ENCODE results near the gene FGF14. TPM values are rescaled to one million over a fixed set of nuclear protein-coding genes. Genes with fewer than 3 reads are reported as not detected.
"Not testable (repeated sequence)": the region's sequence is repeated elsewhere in the genome, so short reads cannot be mapped to it uniquely, and the experiment has no call there.

FGF14 gene
- total RNA-seq, 5 donors from 2014 or later (not counting 1 experiment from before 2014, with no cell fraction given): 0.03 TPM; not detected in 3

- ATAC-seq (replicated peaks in 1 of 4) (no peak), DNase-seq (no peak)
- H3K4me1 ChIP-seq (ENCODE audit: control insufficient read depth in 1 of 2, extremely low read depth in 1 of 2, insufficient read depth in 2 of 2, low read length in 2 of 2): no peaks in the 10 kb centered on the region
- no peaks in the 10 kb centered on the region for H3K4me1 Mint-ChIP-seq
- no peaks in the 10 kb centered on the region for H3K36me3 ChIP-seq (ENCODE audit: control insufficient read depth in 2 of 2, extremely low read depth in 1 of 2, insufficient read depth in 1 of 2, low read length in 1 of 2)
- H3K27me3 ChIP-seq (replicated peaks in 1 of 2; ENCODE audit: control insufficient read depth in 2 of 2, extremely low read depth in 1 of 2, insufficient read depth in 2 of 2, low read length in 1 of 2): no peaks in the 10 kb centered on the region
- H3K27ac ChIP-seq (ENCODE audit: low read length): no peak overlapping the region
- no peaks in the 10 kb centered on the region for H3K9me3 ChIP-seq
- H3K27me3 Mint-ChIP-seq: peaks cover 0 to under 1% of the 10 kb centered on the region in 2 donors
- no peak overlapping the region for H3K27ac Mint-ChIP-seq
- POLR2A ChIA-PET: no interaction called here
- no peaks in the 10 kb centered on the region for H3K9me3 Mint-ChIP-seq
- CTCF ChIA-PET: no interaction called here
- H3K4me3 Mint-ChIP-seq: no peak overlapping the region
- no peak overlapping the region for H3K4me3 ChIP-seq (ENCODE audit: control insufficient read depth in 1 of 2, extremely low read depth in 1 of 2, low read length in 1 of 2)
- no peaks in the 10 kb centered on the region for H3K36me3 Mint-ChIP-seq
- WGBS (ENCODE audit: insufficient coverage): 30% methylated on average over 4 of the region's 5 CpGs
Observed at GRCh38 chr13:102097708-102098107, 304.1 kb downstream of the FGF14 start.

DNA sequence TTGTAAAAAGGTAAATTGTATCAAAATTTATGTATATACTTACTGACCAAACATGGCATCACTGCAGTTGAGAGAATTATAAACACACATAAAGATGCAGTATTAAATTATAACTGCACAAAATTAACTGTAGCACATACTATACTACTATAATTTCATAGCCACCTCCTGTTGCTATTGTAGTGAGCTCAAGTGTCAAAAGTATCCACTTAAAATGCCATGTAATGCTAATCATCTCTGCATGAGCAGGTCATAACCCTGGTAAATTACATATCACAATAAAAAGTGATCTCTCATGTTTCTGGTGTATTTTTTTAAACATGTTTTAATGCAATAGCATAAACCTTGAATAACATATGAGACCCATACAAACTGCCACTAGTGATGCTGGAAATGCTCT, 308.6 kb downstream of the FGF14 start:
- H3K4me1 ChIP-seq (ENCODE audit: control insufficient read depth in 1 of 2, extremely low read depth in 1 of 2, insufficient read depth in 2 of 2, low read length in 2 of 2); CTCF ChIA-PET; H3K27me3 ChIP-seq (replicated peaks in 1 of 2; ENCODE audit: control insufficient read depth in 2 of 2, extremely low read depth in 1 of 2, insufficient read depth in 2 of 2, low read length in 1 of 2); H3K27ac Mint-ChIP-seq; H3K4me3 ChIP-seq (ENCODE audit: control insufficient read depth in 1 of 2, extremely low read depth in 1 of 2, low read length in 1 of 2); H3K36me3 ChIP-seq (ENCODE audit: control insufficient read depth in 2 of 2, extremely low read depth in 1 of 2, insufficient read depth in 1 of 2, low read length in 1 of 2); DNase-seq; H3K27ac ChIP-seq (ENCODE audit: low read length); H3K9me3 ChIP-seq; H3K4me1 Mint-ChIP-seq; H3K36me3 Mint-ChIP-seq; H3K9me3 Mint-ChIP-seq; POLR2A ChIA-PET; ATAC-seq (replicated peaks in 1 of 4); H3K4me3 Mint-ChIP-seq: not testable (repeated sequence)
- H3K27me3 Mint-ChIP-seq: peaks cover 0 to 12% of the 10 kb centered on the region in 2 donors

DNA sequence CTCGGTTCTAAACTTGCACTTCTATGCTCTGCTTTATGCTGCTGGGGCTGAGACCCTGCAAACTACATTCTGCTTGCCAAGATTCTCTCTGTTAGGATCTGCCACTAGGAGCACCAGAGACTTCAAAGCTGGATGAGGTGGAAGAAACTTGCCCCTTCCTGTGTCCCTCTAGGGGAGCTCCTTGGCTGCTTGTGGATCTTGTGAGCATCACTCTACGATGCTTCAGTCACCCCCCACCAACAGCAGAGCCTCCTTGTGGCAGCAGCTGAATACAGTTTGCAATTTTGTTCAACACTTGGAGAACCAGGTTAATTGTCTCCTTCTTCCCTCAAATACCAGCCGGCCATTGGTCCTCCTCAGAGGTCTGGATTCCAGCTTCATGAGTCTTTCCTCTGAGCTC, 310.6 kb downstream of the FGF14 start:
- H3K4me1 Mint-ChIP-seq: no peaks in the 10 kb centered on the region
- ChIA-PET CTCF (no interaction called here), POLR2A (no interaction called here)
- 59% methylated on average over 2 of the region's 3 CpGs for WGBS (ENCODE audit: insufficient coverage)
- H3K36me3 Mint-ChIP-seq: no peaks in the 10 kb centered on the region
- H3K36me3 ChIP-seq (ENCODE audit: control insufficient read depth in 2 of 2, extremely low read depth in 1 of 2, insufficient read depth in 1 of 2, low read length in 1 of 2): no peaks in the 10 kb centered on the region
- H3K9me3 Mint-ChIP-seq: peaks cover 0 to 5% (median 0%) of the 10 kb centered on the region in 3 donors
- H3K27ac Mint-ChIP-seq: no peak overlapping the region
- no peak overlapping the region for H3K27ac ChIP-seq (ENCODE audit: low read length)
- peaks cover 0 to 12% of the 10 kb centered on the region in 2 donors for H3K27me3 Mint-ChIP-seq
- no peak overlapping the region for H3K4me3 ChIP-seq (ENCODE audit: control insufficient read depth in 1 of 2, extremely low read depth in 1 of 2, low read length in 1 of 2)
- DNase-seq: no peak
- ATAC-seq (replicated peaks in 1 of 4): no peak
- H3K27me3 ChIP-seq (replicated peaks in 1 of 2; ENCODE audit: control insufficient read depth in 2 of 2, extremely low read depth in 1 of 2, insufficient read depth in 2 of 2, low read length in 1 of 2): peaks cover 0 to 3% of the 10 kb centered on the region in 2 experiments
- H3K4me3 Mint-ChIP-seq: no peak overlapping the region
- H3K9me3 ChIP-seq: no peaks in the 10 kb centered on the region
- no peaks in the 10 kb centered on the region for H3K4me1 ChIP-seq (ENCODE audit: control insufficient read depth in 1 of 2, extremely low read depth in 1 of 2, insufficient read depth in 2 of 2, low read length in 2 of 2)

DNA sequence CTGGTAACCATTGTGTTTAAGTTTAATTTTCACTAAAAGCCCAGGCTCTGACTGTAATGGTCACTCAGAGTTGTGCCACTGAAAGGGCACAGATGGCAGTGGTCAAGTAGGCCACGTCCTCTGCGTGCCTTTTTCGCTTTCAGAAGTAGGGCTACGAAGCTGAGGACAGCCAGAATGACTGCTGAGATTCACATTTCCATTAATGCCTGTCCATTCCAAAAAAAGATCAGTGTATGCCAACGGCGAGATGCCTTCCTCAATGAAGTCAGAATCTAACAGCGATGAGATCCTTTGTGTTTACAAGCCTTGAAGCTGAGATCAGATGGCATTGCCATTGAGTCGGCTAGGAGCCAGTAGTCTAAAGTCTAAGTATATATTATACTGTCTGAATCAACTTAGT, 311.3 kb downstream of the FGF14 start:
- POLR2A ChIA-PET: no interaction called here
- Histone ChIP-seq H3K4me1 (ENCODE audit: control insufficient read depth in 1 of 2, extremely low read depth in 1 of 2, insufficient read depth in 2 of 2, low read length in 2 of 2) (no peaks in the 10 kb centered on the region), H3K27ac (ENCODE audit: low read length) (no peak overlapping the region), H3K9me3 (no peaks in the 10 kb centered on the region), H3K36me3 (ENCODE audit: control insufficient read depth in 2 of 2, extremely low read depth in 1 of 2, insufficient read depth in 1 of 2, low read length in 1 of 2) (no peaks in the 10 kb centered on the region), H3K4me3 (ENCODE audit: control insufficient read depth in 1 of 2, extremely low read depth in 1 of 2, low read length in 1 of 2) (no peak overlapping the region), H3K27me3 (replicated peaks in 1 of 2; ENCODE audit: control insufficient read depth in 2 of 2, extremely low read depth in 1 of 2, insufficient read depth in 2 of 2, low read length in 1 of 2) (peaks cover 0 to 3% of the 10 kb centered on the region in 2 experiments)
- WGBS (ENCODE audit: insufficient coverage): 70% methylated on average over 4 of the region's 8 CpGs
- no peak overlapping the region for H3K4me3 Mint-ChIP-seq
- H3K4me1 Mint-ChIP-seq: no peaks in the 10 kb centered on the region
- DNase-seq (no peak), ATAC-seq (replicated peaks in 1 of 4) (no peak)
- no peak overlapping the region for H3K27ac Mint-ChIP-seq
- H3K36me3 Mint-ChIP-seq: no peaks in the 10 kb centered on the region
- CTCF ChIA-PET: no interaction called here
- peaks cover 0 to 5% (median 0%) of the 10 kb centered on the region in 3 donors for H3K9me3 Mint-ChIP-seq
- H3K27me3 Mint-ChIP-seq: peaks cover 0 to 12% of the 10 kb centered on the region in 2 donors

GRCh38 chr13:102089722-102090121, 312.1 kb downstream of the FGF14 start:
- peaks cover 0 to 3% of the 10 kb centered on the region in 2 experiments for H3K27me3 ChIP-seq (replicated peaks in 1 of 2; ENCODE audit: control insufficient read depth in 2 of 2, extremely low read depth in 1 of 2, insufficient read depth in 2 of 2, low read length in 1 of 2)
- no peaks in the 10 kb centered on the region for H3K36me3 Mint-ChIP-seq
- CTCF ChIA-PET: no interaction called here
- POLR2A ChIA-PET: no interaction called here
- H3K4me1 Mint-ChIP-seq: no peaks in the 10 kb centered on the region
- H3K9me3 Mint-ChIP-seq: peaks cover 0 to 5% (median 0%) of the 10 kb centered on the region in 3 donors
- H3K27me3 Mint-ChIP-seq: peaks cover 0 to 12% of the 10 kb centered on the region in 2 donors
- H3K27ac Mint-ChIP-seq: no peak overlapping the region
- no peak overlapping the region for H3K4me3 ChIP-seq (ENCODE audit: control insufficient read depth in 1 of 2, extremely low read depth in 1 of 2, low read length in 1 of 2)
- H3K4me3 Mint-ChIP-seq: no peak overlapping the region
- no peak overlapping the region for H3K27ac ChIP-seq (ENCODE audit: low read length)
- DNase-seq: no peak
- no peaks in the 10 kb centered on the region for H3K9me3 ChIP-seq
- H3K36me3 ChIP-seq (ENCODE audit: control insufficient read depth in 2 of 2, extremely low read depth in 1 of 2, insufficient read depth in 1 of 2, low read length in 1 of 2): no peaks in the 10 kb centered on the region
- ATAC-seq (replicated peaks in 1 of 4): no peak
- H3K4me1 ChIP-seq (ENCODE audit: control insufficient read depth in 1 of 2, extremely low read depth in 1 of 2, insufficient read depth in 2 of 2, low read length in 2 of 2): no peaks in the 10 kb centered on the region

DNA sequence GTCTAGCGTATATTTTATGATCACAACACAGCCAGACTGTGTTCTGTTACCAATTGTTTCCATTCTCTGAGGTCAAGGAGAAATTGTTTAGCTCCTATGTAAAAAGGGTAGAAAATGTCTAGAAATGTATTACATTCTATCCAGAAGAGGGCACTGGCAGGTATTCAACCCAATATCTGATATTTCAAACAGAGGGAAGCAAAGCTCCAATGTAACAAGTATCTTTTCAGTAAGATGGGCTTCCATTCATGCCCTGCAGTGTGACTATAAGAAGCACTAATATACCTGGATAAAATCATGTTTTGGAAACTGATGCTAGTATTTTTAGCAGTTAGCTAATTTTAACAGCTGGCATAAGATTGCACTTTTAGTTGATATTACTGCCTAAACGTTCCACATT, 312.7 kb downstream of the FGF14 start:
- Mint-ChIP-seq H3K9me3 (peaks cover 0 to 5% (median 0%) of the 10 kb centered on the region in 3 donors), H3K27me3 (peaks cover 0 to 12% of the 10 kb centered on the region in 2 donors), H3K4me3 (no peak overlapping the region), H3K4me1 (no peaks in the 10 kb centered on the region), H3K36me3 (no peaks in the 10 kb centered on the region), H3K27ac (no peak overlapping the region)
- Histone ChIP-seq H3K4me1 (ENCODE audit: control insufficient read depth in 1 of 2, extremely low read depth in 1 of 2, insufficient read depth in 2 of 2, low read length in 2 of 2) (no peaks in the 10 kb centered on the region), H3K27ac (ENCODE audit: low read length) (no peak overlapping the region), H3K27me3 (replicated peaks in 1 of 2; ENCODE audit: control insufficient read depth in 2 of 2, extremely low read depth in 1 of 2, insufficient read depth in 2 of 2, low read length in 1 of 2) (peaks cover 0 to 3% of the 10 kb centered on the region in 2 experiments), H3K9me3 (no peaks in the 10 kb centered on the region), H3K36me3 (ENCODE audit: control insufficient read depth in 2 of 2, extremely low read depth in 1 of 2, insufficient read depth in 1 of 2, low read length in 1 of 2) (no peaks in the 10 kb centered on the region), H3K4me3 (ENCODE audit: control insufficient read depth in 1 of 2, extremely low read depth in 1 of 2, low read length in 1 of 2) (no peak overlapping the region)
- no peak for DNase-seq
- ATAC-seq (replicated peaks in 1 of 4): no peak
- CTCF ChIA-PET: no interaction called here
- POLR2A ChIA-PET: no interaction called here
- WGBS (ENCODE audit: insufficient coverage): no CpG with 5 or more reads among the region's 2 CpGs

GRCh38 chr13:102073251-102073650, 328.6 kb downstream of the FGF14 start:
- Histone ChIP-seq H3K4me1 (ENCODE audit: control insufficient read depth in 1 of 2, extremely low read depth in 1 of 2, insufficient read depth in 2 of 2, low read length in 2 of 2) (no peaks in the 10 kb centered on the region), H3K27me3 (replicated peaks in 1 of 2; ENCODE audit: control insufficient read depth in 2 of 2, extremely low read depth in 1 of 2, insufficient read depth in 2 of 2, low read length in 1 of 2) (no peaks in the 10 kb centered on the region), H3K27ac (ENCODE audit: low read length) (no peak overlapping the region), H3K9me3 (no peaks in the 10 kb centered on the region), H3K4me3 (ENCODE audit: control insufficient read depth in 1 of 2, extremely low read depth in 1 of 2, low read length in 1 of 2) (no peak overlapping the region), H3K36me3 (ENCODE audit: control insufficient read depth in 2 of 2, extremely low read depth in 1 of 2, insufficient read depth in 1 of 2, low read length in 1 of 2) (no peaks in the 10 kb centered on the region)
- Mint-ChIP-seq H3K36me3 (no peaks in the 10 kb centered on the region), H3K27me3 (no peaks in the 10 kb centered on the region), H3K4me3 (no peak overlapping the region), H3K9me3 (peaks cover 0 to 4% (median 0%) of the 10 kb centered on the region in 3 donors), H3K27ac (no peak overlapping the region), H3K4me1 (no peaks in the 10 kb centered on the region)
- WGBS (ENCODE audit: insufficient coverage): no CpG with 5 or more reads among the region's 1 CpG
- ATAC-seq (replicated peaks in 1 of 4) (no peak), DNase-seq (no peak)
- CTCF ChIA-PET: no interaction called here
- POLR2A ChIA-PET: no interaction called here
